HG03064 (cell line): ENCODE data around the gene FRY.

ENCODE experiments used
- ATAC-seq: cut with Tn5 transposase; IDR thresholded peaks from one replicate; pipeline ENCODE4 v1.9.1; 2021; ENCODE audit warnings: low read depth; ENCODE audit not compliant: unreplicated experiment

FRY gene

GRCh38 chr13:32079587-32079986 lies 48.0 kb downstream of the FRY start:
- no peak for ATAC-seq

- no peak for ATAC-seq
Measured at GRCh38 chr13:32080328-32080744, 48.8 kb downstream of the FRY start.

- ATAC-seq = no peak
Measured at GRCh38 chr13:32081591-32081990, 50.0 kb downstream of the FRY start.

- ATAC-seq = no peak
Measured at GRCh38 chr13:32086366-32086765, 54.8 kb downstream of the FRY start.

GRCh38 chr13:32086791-32087441 lies 55.3 kb downstream of the FRY start:
- no peak for ATAC-seq

GRCh38 chr13:32087955-32088747 lies 56.6 kb downstream of the FRY start:
- ATAC-seq = no peak

- no peak for ATAC-seq
Measured at GRCh38 chr13:32092496-32092895, 60.9 kb downstream of the FRY start.

- no peak for ATAC-seq
Measured at GRCh38 chr13:32093006-32093405, 61.4 kb downstream of the FRY start.

GRCh38 chr13:32098272-32098671 lies 66.7 kb downstream of the FRY start:
- ATAC-seq = no peak

GRCh38 chr13:32105653-32106313 lies 74.2 kb downstream of the FRY start:
- ATAC-seq = no peak

GRCh38 chr13:32107474-32107873 lies 75.9 kb downstream of the FRY start:
- ATAC-seq = no peak

GRCh38 chr13:32107973-32108372 lies 76.4 kb downstream of the FRY start:
- ATAC-seq = no peak

- ATAC-seq = no peak
Measured at GRCh38 chr13:32113532-32113931, 82.0 kb downstream of the FRY start.

GRCh38 chr13:32114284-32114950 lies 82.8 kb downstream of the FRY start:
- ATAC-seq = no peak

- ATAC-seq = no peak
Measured at GRCh38 chr13:32115066-32115465, 83.5 kb downstream of the FRY start.

- ATAC-seq = no peak
Measured at GRCh38 chr13:32116210-32116609, 84.6 kb downstream of the FRY start.

- no peak for ATAC-seq
Measured at GRCh38 chr13:32117001-32117400, 85.4 kb downstream of the FRY start.

- ATAC-seq = no peak
Measured at GRCh38 chr13:32117701-32118100, 86.1 kb downstream of the FRY start.

GRCh38 chr13:32121316-32121715 lies 89.7 kb downstream of the FRY start:
- no peak for ATAC-seq

- no peak for ATAC-seq
Measured at GRCh38 chr13:32124743-32125142, 93.2 kb downstream of the FRY start.

- ATAC-seq = no peak
Measured at GRCh38 chr13:32125221-32125689, 93.7 kb downstream of the FRY start.
